DND-41 (cell line): ENCODE measurements around the gene KRTAP19-2.

Experiments
- ATAC-seq: fragments of 200-7000 bp; cut with Tn5 transposase; 3 replicates; pipeline ENCODE4 v1.9.1; 2021; ENCODE audit warnings: low read depth; ENCODE audit not compliant: insufficient read depth
- DNase-seq: peaks from one replicate; pipeline ENCODE4 v3.0.0-alpha.2; 2020
- H2AFZ ChIP-seq: 2 replicates; pipeline ENCODE4 v1.6.0; 2012; ENCODE audit warnings: low read depth, low read length
- H3K27ac ChIP-seq: 2 replicates; pipeline ENCODE4 v1.5.1; 2012; ENCODE audit warnings: low read length, inconsistent platforms
- H3K27me3 ChIP-seq: fragments of 200-600 bp; sonication (generic); 2 replicates; pipeline ENCODE4 v1.6.0; 2012; ENCODE audit warnings: low read length, mild to moderate bottlenecking, inconsistent platforms; ENCODE audit not compliant: insufficient read depth, poor library complexity
- H3K36me3 ChIP-seq: 2 replicates; pipeline ENCODE4 v1.5.1; 2012; ENCODE audit warnings: low read length, inconsistent platforms; ENCODE audit not compliant: insufficient read depth
- H3K4me1 ChIP-seq: 2 replicates; pipeline ENCODE4 v1.5.1; 2012; ENCODE audit warnings: mild to moderate bottlenecking, low read length; ENCODE audit not compliant: insufficient read depth
- H3K4me2 ChIP-seq: 2 replicates; pipeline ENCODE4 v1.6.0; 2012; ENCODE audit warnings: mild to moderate bottlenecking, moderate library complexity, low read length, inconsistent platforms; ENCODE audit not compliant: insufficient read depth
- H3K4me3 ChIP-seq, 2 experiments: fragments of 200-600 bp in 1 of 2; shearing (Covaris generic) in 1 of 2; 2 replicates each; pipeline ENCODE4 v1.5.1; 2012 to 2016; ENCODE audit warnings: inconsistent platforms in 2 of 2, low read length in 2 of 2, mild to moderate bottlenecking in 2 of 2, low read depth in 1 of 2, moderate library complexity in 1 of 2
- H3K79me2 ChIP-seq: 2 replicates; pipeline ENCODE4 v1.6.0; 2012; ENCODE audit warnings: low read length, inconsistent platforms; ENCODE audit not compliant: insufficient read depth
- H3K9ac ChIP-seq: 2 replicates; pipeline ENCODE4 v1.6.0; 2012; ENCODE audit warnings: low read depth, mild to moderate bottlenecking, inconsistent platforms, low read length, moderate library complexity
- H3K9me3 ChIP-seq: 2 replicates; pipeline ENCODE4 v1.5.1; 2012; ENCODE audit warnings: low read length, moderate library complexity, mild to moderate bottlenecking, inconsistent platforms; ENCODE audit not compliant: insufficient read depth, severe bottlenecking
- H4K20me1 ChIP-seq: 2 replicates; pipeline ENCODE4 v1.6.0; 2012; ENCODE audit warnings: low read length; ENCODE audit not compliant: insufficient read depth
- EZH2 ChIP-seq: IDR thresholded peaks from 3 replicates; pipeline ENCODE4 v1.6.1; 2012; ENCODE audit warnings: borderline replicate concordance, low read depth, mild to moderate bottlenecking, moderate library complexity, low read length, inconsistent platforms; ENCODE audit not compliant: severe bottlenecking
- TF ChIP-seq, protein P1 (sequence below): IDR thresholded peaks from 2 replicates; pipeline ENCODE4 v1.5.1; 2012; ENCODE audit warnings: borderline replicate concordance, low read length, moderate library complexity, mild to moderate bottlenecking; ENCODE audit not compliant: poor library complexity, severe bottlenecking; ENCODE audit errors: extremely low read depth

The KRTAP19-2 gene

GRCh38 chr21:30443226-30443625, 44.0 kb downstream of the KRTAP19-2 start:
- Histone ChIP-seq H3K4me1 (peaks cover 5% of the 10 kb centered on the region; the same call in 1 of the 2 replicates), H3K9ac (no peak overlapping the region), H3K4me2 (no peak overlapping the region), H3K36me3 (no peaks in the 10 kb centered on the region), H4K20me1 (no peaks in the 10 kb centered on the region), H3K9me3 (no peaks in the 10 kb centered on the region), H3K4me3 (no peak overlapping the region), H2AFZ (no peak overlapping the region), H3K79me2 (no peaks in the 10 kb centered on the region), H3K27ac (no peak overlapping the region), H3K27me3 (no peaks in the 10 kb centered on the region)
- DNase-seq (no peak), ATAC-seq (no peak)
- TF ChIP-seq EZH2: no peak
- TF ChIP-seq, protein P1, sequence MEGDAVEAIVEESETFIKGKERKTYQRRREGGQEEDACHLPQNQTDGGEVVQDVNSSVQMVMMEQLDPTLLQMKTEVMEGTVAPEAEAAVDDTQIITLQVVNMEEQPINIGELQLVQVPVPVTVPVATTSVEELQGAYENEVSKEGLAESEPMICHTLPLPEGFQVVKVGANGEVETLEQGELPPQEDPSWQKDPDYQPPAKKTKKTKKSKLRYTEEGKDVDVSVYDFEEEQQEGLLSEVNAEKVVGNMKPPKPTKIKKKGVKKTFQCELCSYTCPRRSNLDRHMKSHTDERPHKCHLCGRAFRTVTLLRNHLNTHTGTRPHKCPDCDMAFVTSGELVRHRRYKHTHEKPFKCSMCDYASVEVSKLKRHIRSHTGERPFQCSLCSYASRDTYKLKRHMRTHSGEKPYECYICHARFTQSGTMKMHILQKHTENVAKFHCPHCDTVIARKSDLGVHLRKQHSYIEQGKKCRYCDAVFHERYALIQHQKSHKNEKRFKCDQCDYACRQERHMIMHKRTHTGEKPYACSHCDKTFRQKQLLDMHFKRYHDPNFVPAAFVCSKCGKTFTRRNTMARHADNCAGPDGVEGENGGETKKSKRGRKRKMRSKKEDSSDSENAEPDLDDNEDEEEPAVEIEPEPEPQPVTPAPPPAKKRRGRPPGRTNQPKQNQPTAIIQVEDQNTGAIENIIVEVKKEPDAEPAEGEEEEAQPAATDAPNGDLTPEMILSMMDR: no peak

- Histone ChIP-seq H3K9me3 (no peaks in the 10 kb centered on the region), H3K79me2 (no peaks in the 10 kb centered on the region), H3K4me2 (no peak within 1 kb of the TSS), H3K9ac (no peak within 1 kb of the TSS), H3K36me3 (no peaks in the 10 kb centered on the region), H4K20me1 (no peaks in the 10 kb centered on the region), H3K27me3 (no peaks in the 10 kb centered on the region), H3K4me1 (no peaks in the 10 kb centered on the region), H2AFZ (no peak within 1 kb of the TSS), H3K4me3 (no peak within 1 kb of the TSS), H3K27ac (no peak within 1 kb of the TSS)
- ATAC-seq (no peak), DNase-seq (no peak)
- TF ChIP-seq EZH2: no peak
- TF ChIP-seq, protein P1: no peak
Measured at GRCh38 chr21:30439975-30440374, 47.3 kb downstream of the KRTAP19-2 start, which contains the start of gene KRTAP15-1. KRTAP15-1 (plus strand) TSS chr21:30440275; CDS start chr21:30440328, 53 bp downstream.
